Measurements from ENCODE around the gene CROCC2. TPM values are rescaled to one million over a fixed set of nuclear protein-coding genes. Genes with fewer than 3 reads are reported as not detected.

Gene CROCC2
- total and polyA plus RNA-seq, 2 of the 13 experiments (the other 11 are each of a cell fraction or from before 2014, with no cell fraction given) = not detected

- in situ Hi-C loops (cut with HindIII; ENCODE audit: extremely low pct_ligation_motif_present, low pct_unique_long_range_greater_than_20kb) (no loop called here), intact Hi-C loops (cut with micrococcal nuclease; ENCODE audit: unreplicated experiment) (no loop called here)
- DNase-seq (ENCODE audit: low spot score) (no peak), FAIRE-seq (no peak), ATAC-seq (no peak)
- Histone ChIP-seq H3K4me3 (replicated peaks in 1 of 3; ENCODE audit: insufficient read depth in 1 of 3, low read depth in 2 of 3, low read length in 3 of 3) (no peak overlapping the region), H3K9ac (ENCODE audit: insufficient read depth, low read depth, low read length) (no peak overlapping the region), H3K27me3 (ENCODE audit: control insufficient read depth in 1 of 2, insufficient read depth in 2 of 2, low read length in 2 of 2) (no peaks in the 10 kb centered on the region), H3K4me2 (ENCODE audit: low read depth, low read length) (no peak overlapping the region), H4K20me1 (ENCODE audit: insufficient read depth, low read length) (no peaks in the 10 kb centered on the region), H3K36me3 (replicated peaks in 1 of 2; ENCODE audit: control insufficient read depth in 1 of 2, insufficient read depth in 2 of 2, low read length in 2 of 2) (no peaks in the 10 kb centered on the region), H3K27ac (ENCODE audit: extremely low read length, insufficient read depth, low read length) (no peak overlapping the region), H3K79me2 (ENCODE audit: insufficient read depth, low read length) (no peaks in the 10 kb centered on the region), H2AFZ (ENCODE audit: low read length) (no peak overlapping the region), H3K9me3 (ENCODE audit: low read length) (no peaks in the 10 kb centered on the region), H3K4me1 (ENCODE audit: insufficient read depth, low read length) (peaks cover 41% of the 10 kb centered on the region)
- no TSS peak for BruUV-seq (replicated peaks)
- peak; percentile 52 for TF ChIP-seq CREB1 (IDR thresholded peaks at IDR 0.05)
- no peak for TF ChIP-seq CREB1 (CRISPR knock-in tag; IDR thresholded peaks at IDR 0.05)
- TF ChIP-seq ATF7 (IDR thresholded peaks at IDR 0.05) = peak; percentile 95
- no peak for TF ChIP-seq ATF7 (CRISPR knock-in tag; IDR thresholded peaks at IDR 0.05)
- no peak for TF ChIP-seq KAT2B (IDR thresholded peaks at IDR 0.05; ENCODE audit: borderline replicate concordance, low read depth, low read length)
- no peak for TF ChIP-seq ZNF136 (CRISPR knock-in tag; IDR thresholded peaks at IDR 0.05; ENCODE audit: low read depth)
- 73% methylated on average over 2 of the region's 3 CpGs for WGBS (ENCODE audit: low lambda C conversion rate)
- ChIA-PET CTCF (ENCODE audit: low intra/inter-chr PET ratio, low total read pairs) (no interaction called here), POLR2A (interaction anchor here (1.2 kb wide), 1 partner anchor 11 kb away, joined by 4 read pairs; no protein-coding TSS in a partner anchor)
These were observed 21.4 kb upstream of the CROCC2 start for GRCh38 chr2:240884745-240885144.

- in situ Hi-C loops (cut with HindIII; ENCODE audit: extremely low pct_ligation_motif_present, low pct_unique_long_range_greater_than_20kb) (no loop called here), intact Hi-C loops (cut with micrococcal nuclease; ENCODE audit: unreplicated experiment) (no loop called here)
- TF ChIP-seq CC2D1A (CRISPR knock-in tag; IDR thresholded peaks at IDR 0.05) (no peak), IKZF5 (CRISPR knock-in tag; IDR thresholded peaks at IDR 0.05) (no peak), POLR2AphosphoS5 (IDR thresholded peaks at IDR 0.05; ENCODE audit: low read depth, low read length) (no peak), TEAD3 (CRISPR knock-in tag; optimal IDR thresholded peaks at IDR 0.05; ENCODE audit: borderline replicate concordance) (no peak), RARG (CRISPR knock-in tag; IDR thresholded peaks at IDR 0.05; ENCODE audit: low read depth) (no peak), ZNF280B (CRISPR knock-in tag; IDR thresholded peaks at IDR 0.05; ENCODE audit: borderline replicate concordance) (no peak), ZNF644 (CRISPR knock-in tag; IDR thresholded peaks at IDR 0.05; ENCODE audit: low read depth) (no peak), ATF6 (CRISPR knock-in tag; conservative IDR thresholded peaks at IDR 0.05) (no peak)
- FAIRE-seq (no peak), ATAC-seq (no peak), DNase-seq (ENCODE audit: low spot score) (no peak)
- Histone ChIP-seq H4K20me1 (ENCODE audit: insufficient read depth, low read length) (no peaks in the 10 kb centered on the region), H3K4me1 (ENCODE audit: insufficient read depth, low read length) (peaks cover 49% of the 10 kb centered on the region), H3K9ac (ENCODE audit: insufficient read depth, low read depth, low read length) (no peak overlapping the region), H3K27ac (ENCODE audit: extremely low read length, insufficient read depth, low read length) (no peak overlapping the region), H3K27me3 (ENCODE audit: control insufficient read depth in 1 of 2, insufficient read depth in 2 of 2, low read length in 2 of 2) (no peaks in the 10 kb centered on the region), H3K4me2 (ENCODE audit: low read depth, low read length) (no peak overlapping the region), H3K36me3 (replicated peaks in 1 of 2; ENCODE audit: control insufficient read depth in 1 of 2, insufficient read depth in 2 of 2, low read length in 2 of 2) (no peaks in the 10 kb centered on the region), H3K79me2 (ENCODE audit: insufficient read depth, low read length) (no peaks in the 10 kb centered on the region), H3K9me3 (ENCODE audit: low read length) (no peaks in the 10 kb centered on the region), H3K4me3 (replicated peaks in 1 of 3; ENCODE audit: insufficient read depth in 1 of 3, low read depth in 2 of 3, low read length in 3 of 3) (no peak overlapping the region), H2AFZ (ENCODE audit: low read length) (no peak overlapping the region)
- no TSS peak for BruUV-seq (replicated peaks)
- POLR2A ChIA-PET = interaction anchor here (1.2 kb wide), 1 partner anchor 11 kb away, joined by 4 read pairs; no protein-coding TSS in a partner anchor
- WGBS (ENCODE audit: low lambda C conversion rate) = 100% methylated on average over 1 of the region's 1 CpG
- CTCF ChIA-PET (ENCODE audit: low intra/inter-chr PET ratio, low total read pairs) = no interaction called here
These were observed 20.6 kb upstream of the CROCC2 start for GRCh38 chr2:240885566-240885965.

All from HepG2 (cell line).